Thymus (tissue), 11 donors: ENCODE measurements around the gene RANBP10. TPM values are rescaled to one million over a fixed set of nuclear protein-coding genes. Genes with fewer than 3 reads are reported as not detected.

Experiments
- DNase-seq, 9 donors: peaks; one replicate each; pipeline ENCODE4 v3.0.0-alpha.2; 2013; ENCODE audit warnings: low spot score in 9 of 9, low read depth in 6 of 9, missing footprints in 1 of 9
- H3K27ac ChIP-seq, 2 donors: one replicate each; pipeline ENCODE4 v1.5.1; 2013; ENCODE audit warnings: control low read depth in 1 of 2, low read depth in 1 of 2, low read length in 1 of 2, mild to moderate bottlenecking in 1 of 2, moderate library complexity in 1 of 2
- H3K27me3 ChIP-seq, 2 donors: one replicate each; pipeline ENCODE4 v1.5.1; 2013; ENCODE audit warnings: low read length in 1 of 2; ENCODE audit not compliant: control insufficient read depth in 2 of 2, insufficient read depth in 1 of 2
- H3K36me3 ChIP-seq, 2 donors: one replicate each; pipeline ENCODE4 v1.5.1; 2013; ENCODE audit warnings: low read length in 1 of 2, mild to moderate bottlenecking in 1 of 2, moderate library complexity in 1 of 2; ENCODE audit not compliant: control insufficient read depth in 2 of 2, insufficient read depth in 2 of 2
- H3K4me1 ChIP-seq, 2 donors: one replicate each; pipeline ENCODE4 v1.5.1; 2013; ENCODE audit warnings: low read length in 2 of 2; ENCODE audit not compliant: control insufficient read depth in 2 of 2, insufficient read depth in 2 of 2
- H3K4me3 ChIP-seq, 2 donors: one replicate each; pipeline ENCODE4 v1.5.1; 2013; ENCODE audit warnings: low read length in 2 of 2, control low read depth in 1 of 2, mild to moderate bottlenecking in 1 of 2
- H3K9me3 ChIP-seq, 2 donors: one replicate each; pipeline ENCODE4 v1.5.1; 2013; ENCODE audit warnings: low read length in 1 of 2, mild to moderate bottlenecking in 1 of 2; ENCODE audit not compliant: control insufficient read depth in 2 of 2, insufficient read depth in 1 of 2
- WGBS: extraction: QIAGEN DNeasy Blood & Tissue Kit; methylation state at CpG from one replicate; pipeline ENCODE4 v1.1.7; 2013; 5-methylcytosine and 5-hydroxymethylcytosine counted together
- polyA plus RNA-seq: library from polyadenylated mRNA; stranded (reverse); fragments of 200-250 nt; gene quantifications from one replicate; pipeline ENCODE4 v1.2.3, GENCODE V29; 2013
- total RNA-seq: library from RNA; stranded (reverse); fragments of 120-200 nt; gene quantifications from one replicate; pipeline ENCODE4 v1.2.4, GENCODE V29; 2013
- donor health status: healthy.

RANBP10 gene
- total and polyA plus RNA-seq, 2 donors, result 3.7 to 10.7 TPM

GRCh38 chr16:67811899-67812298, 5.5 kb upstream of the RANBP10 start:
- Histone ChIP-seq H3K9me3 (peaks cover 0 to 4% of the 10 kb centered on the region in 2 donors), H3K36me3 (no peaks in the 10 kb centered on the region), H3K27ac (no peak overlapping the region), H3K4me3 (no peak overlapping the region), H3K4me1 (peaks cover 6 to 13% of the 10 kb centered on the region in 2 donors), H3K27me3 (no peaks in the 10 kb centered on the region)
- no peak for DNase-seq
- 100% methylated on average over 1 of the region's 1 CpG for WGBS

- WGBS, result 41% methylated on average over 24 of the region's 24 CpGs
- Histone ChIP-seq H3K9me3 (no peaks in the 10 kb centered on the region), H3K4me1 (peaks cover 17 to 27% of the 10 kb centered on the region in 2 donors), H3K36me3 (peaks cover 4 to 18% of the 10 kb centered on the region in 2 donors), H3K27me3 (no peaks in the 10 kb centered on the region), H3K27ac (no peak overlapping the region), H3K4me3 (peak overlapping the region; percentile 69 to 87)
- DNase-seq, result peak in 1 of 9 donors; percentile 37
Observed at GRCh38 chr16:67807148-67807682, 855 bp upstream of the RANBP10 start.

- peaks cover 19 to 38% of the 10 kb centered on the region in 2 donors for H3K4me1 ChIP-seq
Observed at GRCh38 chr16:67805718-67806427, 487 bp downstream of the RANBP10 start.

GRCh38 chr16:67804853-67805542, 1.4 kb downstream of the RANBP10 start:
- DNase-seq, result no peak
- no peaks in the 10 kb centered on the region for H3K9me3 ChIP-seq
- H3K36me3 ChIP-seq, result peaks cover 8 to 32% of the 10 kb centered on the region in 2 donors
- H3K4me3 ChIP-seq, result peak overlapping the region in 1 of 2 donors; percentile 87
- WGBS, result 97% methylated on average over 4 of the region's 4 CpGs
- H3K4me1 ChIP-seq, result peaks cover 19 to 46% of the 10 kb centered on the region in 2 donors
- H3K27me3 ChIP-seq, result no peaks in the 10 kb centered on the region
- H3K27ac ChIP-seq, result no peak overlapping the region

More at GRCh38 chr16:67805718-67806427, 487 bp downstream of the RANBP10 start:
- 1% methylated on average over 26 of the region's 26 CpGs for WGBS
- peak overlapping the region; percentile 32 to 34 for H3K27ac ChIP-seq
- no peak for DNase-seq
- H3K9me3 ChIP-seq, result no peaks in the 10 kb centered on the region
- no peaks in the 10 kb centered on the region for H3K27me3 ChIP-seq
- peak overlapping the region; percentile 69 to 87 for H3K4me3 ChIP-seq
- peaks cover 8 to 23% of the 10 kb centered on the region in 2 donors for H3K36me3 ChIP-seq

GRCh38 chr16:67803894-67804293, 2.5 kb downstream of the RANBP10 start:
- H3K4me1 ChIP-seq, result peaks cover 19 to 46% of the 10 kb centered on the region in 2 donors
- 97% methylated on average over 3 of the region's 3 CpGs for WGBS
- H3K9me3 ChIP-seq, result no peaks in the 10 kb centered on the region
- peaks cover 10 to 32% of the 10 kb centered on the region in 2 donors for H3K36me3 ChIP-seq
- no peak overlapping the region for H3K4me3 ChIP-seq
- H3K27me3 ChIP-seq, result no peaks in the 10 kb centered on the region
- no peak overlapping the region for H3K27ac ChIP-seq
- no peak for DNase-seq

- peaks cover 13 to 40% of the 10 kb centered on the region in 2 donors for H3K4me1 ChIP-seq
- no peak overlapping the region for H3K4me3 ChIP-seq
- no peaks in the 10 kb centered on the region for H3K27me3 ChIP-seq
- peaks cover 25 to 40% of the 10 kb centered on the region in 2 donors for H3K36me3 ChIP-seq
- peak overlapping the region in 1 of 2 donors; percentile 46 for H3K27ac ChIP-seq
- no peaks in the 10 kb centered on the region for H3K9me3 ChIP-seq
- peak in 4 of 9 donors; percentile 22 to 64 (median 40) for DNase-seq
- 32% methylated on average over 2 of the region's 2 CpGs for WGBS
Observed at GRCh38 chr16:67801883-67802282, 4.5 kb downstream of the RANBP10 start.

- peaks cover 25 to 40% of the 10 kb centered on the region in 2 donors for H3K36me3 ChIP-seq
- 98% methylated on average over 1 of the region's 1 CpG for WGBS
- peaks cover 13 to 40% of the 10 kb centered on the region in 2 donors for H3K4me1 ChIP-seq
Observed at GRCh38 chr16:67801241-67801640, 5.1 kb downstream of the RANBP10 start.

GRCh38 chr16:67800338-67800926, 5.9 kb downstream of the RANBP10 start:
- peaks cover 25 to 40% of the 10 kb centered on the region in 2 donors for H3K36me3 ChIP-seq
- H3K4me1 ChIP-seq, result peaks cover 9 to 34% of the 10 kb centered on the region in 2 donors
- no peak overlapping the region for H3K27ac ChIP-seq
- 78% methylated on average over 7 of the region's 7 CpGs for WGBS
- no peak for DNase-seq
- no peak overlapping the region for H3K4me3 ChIP-seq
- no peaks in the 10 kb centered on the region for H3K27me3 ChIP-seq
- no peaks in the 10 kb centered on the region for H3K9me3 ChIP-seq

More at GRCh38 chr16:67801241-67801640, 5.1 kb downstream of the RANBP10 start:
- Histone ChIP-seq H3K27me3 (no peaks in the 10 kb centered on the region), H3K4me3 (no peak overlapping the region), H3K27ac (peak overlapping the region in 1 of 2 donors; percentile 45), H3K9me3 (no peaks in the 10 kb centered on the region)
- DNase-seq, result no peak
